ENCODE data around the gene NEAT1. TPM values are rescaled to one million over a fixed set of nuclear protein-coding genes. Genes with fewer than 3 reads are reported as not detected.

NEAT1 gene
- total RNA-seq, 2 donors from 2014 or later = 376 to 539 TPM

- ATAC-seq = no peak
- TF ChIP-seq CTCF (IDR thresholded peaks at IDR 0.05) (no peak), POLR2A (IDR thresholded peaks at IDR 0.05) (no peak)
- Histone ChIP-seq H3K36me3 (replicated peaks in 1 of 2; ENCODE audit: insufficient read depth in 1 of 2, low read depth in 2 of 2) (peaks cover 0 to 12% of the 10 kb centered on the region in 2 donors), H3K4me3 (no peak overlapping the region), H3K4me1 (peaks cover 11% of the 10 kb centered on the region), H3K9me3 (no peaks in the 10 kb centered on the region), H3K27me3 (no peaks in the 10 kb centered on the region), H3K27ac (no peak overlapping the region)
- DNase-seq = no peak
- WGBS, 2 donors = 88 to 91% methylated on average over 4 to 11 of the region's 15 CpGs
- intact Hi-C loops (cut with DNase I) = no loop called here
These were observed 26.6 kb upstream of the NEAT1 start for GRCh38 chr11:65395961-65396530.

DNA sequence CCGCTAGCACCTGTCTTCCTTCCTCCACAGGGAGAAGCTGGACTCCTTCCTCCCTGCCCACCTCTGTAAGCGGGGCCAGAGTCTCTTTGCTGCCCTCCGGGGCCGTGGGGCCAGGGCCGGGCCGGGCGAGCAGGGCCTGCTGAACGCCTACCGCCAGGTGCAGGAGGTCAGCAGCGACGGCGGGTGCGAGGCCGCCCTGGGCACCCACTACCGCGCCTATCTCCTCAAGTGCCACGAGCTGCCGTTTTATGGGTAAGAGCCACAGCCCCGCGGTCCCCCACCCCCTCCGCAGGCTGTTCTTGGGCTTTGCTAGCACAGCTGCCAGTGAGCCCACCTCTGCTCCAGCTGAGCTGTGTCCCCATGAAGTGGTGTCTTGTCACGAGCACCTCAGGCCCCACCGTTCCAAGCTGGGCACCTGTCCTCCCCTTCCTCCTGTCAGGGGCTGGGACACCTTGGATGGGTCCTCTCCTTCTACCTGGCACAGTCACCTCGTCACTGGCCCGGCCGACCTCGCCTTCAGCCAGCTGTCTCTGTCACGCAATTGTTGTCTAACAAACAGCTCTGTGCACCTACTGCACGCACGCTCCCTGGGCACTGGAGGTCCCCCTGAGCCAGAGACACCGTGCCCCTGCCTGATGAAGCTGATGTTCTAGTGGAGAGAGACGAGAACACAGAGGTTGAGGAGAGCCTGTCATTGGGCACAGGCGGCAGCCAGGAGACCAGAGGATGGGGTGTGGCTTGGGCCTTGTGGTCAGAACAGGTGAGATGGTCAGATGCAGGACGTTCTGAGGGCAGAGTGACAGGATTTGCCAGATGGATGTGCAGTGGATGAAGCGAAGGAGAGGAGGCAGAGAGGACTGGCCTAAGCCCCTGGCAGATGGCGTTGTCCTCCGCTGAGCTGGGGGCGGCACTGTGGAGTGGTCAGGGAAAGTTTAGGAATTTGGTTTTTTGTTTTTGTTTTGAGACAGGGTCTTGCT lies 25.5 kb upstream of the NEAT1 start:
- ATAC-seq = no peak
- intact Hi-C loops (cut with DNase I) = no loop called here
- 87% methylated on average over 25 to 37 of the region's 38 CpGs for WGBS, 2 donors
- H3K9me3 ChIP-seq = no peaks in the 10 kb centered on the region
- no peak overlapping the region for H3K27ac ChIP-seq
- DNase-seq = no peak
- no peaks in the 10 kb centered on the region for H3K27me3 ChIP-seq
- H3K4me3 ChIP-seq = no peak overlapping the region
- peaks cover 0 to 12% of the 10 kb centered on the region in 2 donors for H3K36me3 ChIP-seq (replicated peaks in 1 of 2; ENCODE audit: insufficient read depth in 1 of 2, low read depth in 2 of 2)
- TF ChIP-seq POLR2A (IDR thresholded peaks at IDR 0.05) (no peak), CTCF (IDR thresholded peaks at IDR 0.05) (no peak)
- H3K4me1 ChIP-seq = peaks cover 2% of the 10 kb centered on the region

DNA sequence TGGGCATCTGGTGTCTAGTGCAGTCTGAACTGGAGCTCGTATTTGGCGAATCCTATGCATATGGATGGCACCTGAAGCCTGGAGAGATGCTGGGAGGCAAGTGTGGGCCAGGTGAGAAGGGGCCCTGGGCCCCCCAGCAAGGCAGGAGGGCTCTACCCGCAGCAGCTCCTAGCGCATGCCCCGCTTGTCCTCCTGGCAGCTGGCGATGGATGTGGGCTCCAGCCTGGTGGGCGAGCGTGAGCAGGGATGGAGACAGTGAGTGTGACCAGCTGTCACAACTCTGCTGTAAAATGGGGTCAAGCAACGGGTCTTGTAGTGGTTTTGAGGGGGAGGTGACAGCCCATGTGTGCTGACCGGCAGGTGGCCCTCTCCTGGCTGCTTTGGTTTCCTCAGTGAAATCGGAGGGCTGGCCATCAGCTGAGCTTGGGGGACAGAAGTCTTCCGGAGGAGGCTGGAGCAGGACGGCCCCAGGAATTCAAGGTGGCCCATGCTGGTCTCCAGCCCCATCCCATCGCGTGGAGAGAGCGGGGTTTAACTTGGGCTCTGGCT lies 24.2 kb upstream of the NEAT1 start:
- no peaks in the 10 kb centered on the region for H3K27me3 ChIP-seq
- no peak overlapping the region for H3K4me3 ChIP-seq
- no peak for DNase-seq
- intact Hi-C loops (cut with DNase I) = no loop called here
- H3K27ac ChIP-seq = no peak overlapping the region
- H3K36me3 ChIP-seq (replicated peaks in 1 of 2; ENCODE audit: insufficient read depth in 1 of 2, low read depth in 2 of 2) = peaks cover 0 to 12% of the 10 kb centered on the region in 2 donors
- H3K4me1 ChIP-seq = no peaks in the 10 kb centered on the region
- H3K9me3 ChIP-seq = no peaks in the 10 kb centered on the region
- TF ChIP-seq POLR2A (IDR thresholded peaks at IDR 0.05) = no peak
- no peak for TF ChIP-seq CTCF (IDR thresholded peaks at IDR 0.05)
- 83 to 93% methylated on average over 8 to 15 of the region's 16 CpGs for WGBS, 2 donors
- ATAC-seq = no peak

- H3K27me3 ChIP-seq = no peaks in the 10 kb centered on the region
- H3K4me1 ChIP-seq = no peaks in the 10 kb centered on the region
- TF ChIP-seq CTCF (IDR thresholded peaks at IDR 0.05) (no peak), POLR2A (IDR thresholded peaks at IDR 0.05) (no peak)
- intact Hi-C loops (cut with DNase I) = no loop called here
- DNase-seq = no peak
- no peak for ATAC-seq
- H3K36me3 ChIP-seq (replicated peaks in 1 of 2; ENCODE audit: insufficient read depth in 1 of 2, low read depth in 2 of 2) = peaks cover 0 to 13% of the 10 kb centered on the region in 2 donors
- no peak overlapping the region for H3K27ac ChIP-seq
- H3K9me3 ChIP-seq = no peaks in the 10 kb centered on the region
- H3K4me3 ChIP-seq = no peak overlapping the region
- 93 to 94% methylated on average over 13 of the region's 13 CpGs for WGBS, 2 donors
These were observed 23.3 kb upstream of the NEAT1 start for GRCh38 chr11:65399249-65399648.

Data from body of pancreas (tissue), 4 donors.